Vagina (tissue), 2 donors: ENCODE data around the gene ENTREP1. TPM values are rescaled to one million over a fixed set of nuclear protein-coding genes. Genes with fewer than 3 reads are reported as not detected.

Experiments used
- DNase-seq, 2 donors: peaks; one replicate each; pipeline ENCODE4 v3.0.0-alpha.2; 2017; ENCODE audit errors: extremely low spot score in 2 of 2
- H3K27ac ChIP-seq: fragments of 200-600 bp; sonication (generic); one replicate; pipeline ENCODE4 v1.5.1; 2019
- H3K27me3 ChIP-seq: fragments of 200-600 bp; sonication (generic); one replicate; pipeline ENCODE4 v1.5.1; 2019
- H3K36me3 ChIP-seq, 2 donors: fragments of 200-600 bp; sonication (generic); one replicate each; pipeline ENCODE4 v1.5.1; 2017 to 2019
- H3K4me1 ChIP-seq: fragments of 200-600 bp; sonication (generic); one replicate; pipeline ENCODE4 v1.5.1; 2019
- H3K4me3 ChIP-seq, 2 donors: fragments of 200-600 bp; sonication (generic); 1 replicate in 1 of 2; 2 replicates in 1 of 2; pipeline ENCODE4 v1.5.1; 2016 to 2019
- H3K9me3 ChIP-seq: fragments of 200-600 bp; sonication (generic); one replicate; pipeline ENCODE4 v1.5.1; 2019
- POLR2A ChIP-seq, 2 donors: fragments of 450-650 bp; IDR thresholded peaks; one replicate each; pipeline ENCODE4 v1.6.1; 2017; ENCODE audit warnings: antibody characterized with exemption in 2 of 2, mild to moderate bottlenecking in 2 of 2, moderate library complexity in 2 of 2
- POLR2AphosphoS5 ChIP-seq, 2 donors: sonication (generic); formaldehyde crosslinking; IDR thresholded peaks; one replicate each; pipeline ENCODE4 v1.9.0; 2017; ENCODE audit warnings: antibody characterized with exemption in 2 of 2, mild to moderate bottlenecking in 2 of 2, low read depth in 1 of 2; ENCODE audit not compliant: insufficient read depth in 1 of 2
- intact Hi-C: fragments of 100-400 bp; cut with DNase I; formaldehyde crosslinking; loops from one replicate; pipeline ENCODE4 v1.15.1; 2023
- total RNA-seq: library from RNA; depleted of rRNA; stranded (reverse); fragments of >200 nt; gene quantifications from one replicate; pipeline ENCODE4 v1.2.3, GENCODE V29; 2016
- TF ChIP-seq, protein P1 (sequence below), 3 experiments: fragments of 450-650 bp in 2 of 3; fragments of 200-600 bp in 1 of 3; sonication (generic) in 1 of 3; IDR thresholded peaks; one replicate each; pipeline ENCODE4 v1.5.1; 2017 to 2019; ENCODE audit warnings: antibody characterized with exemption in 3 of 3, mild to moderate bottlenecking in 2 of 3, moderate library complexity in 2 of 3

The ENTREP1 gene
- total RNA-seq, 1 donor from 2014 or later: 12.5 TPM

DNA sequence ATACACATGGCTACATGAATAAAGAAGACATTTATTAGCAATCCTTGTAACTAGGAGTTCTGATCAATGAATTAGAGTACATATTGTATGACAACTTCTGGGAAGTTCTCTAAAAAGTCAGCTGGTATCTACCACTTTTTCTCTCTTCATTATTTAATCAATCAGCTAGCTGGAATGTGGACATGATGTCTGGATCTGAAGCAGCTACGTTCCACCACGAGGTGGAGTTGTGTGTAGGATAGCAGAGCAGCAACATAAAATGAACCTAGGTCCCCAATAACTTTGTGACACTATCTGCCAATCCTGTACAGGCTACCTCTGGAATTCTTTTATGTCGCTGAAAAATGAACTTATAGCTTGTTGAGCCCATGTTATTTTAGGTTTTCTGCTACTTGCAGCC lies 32.9 kb upstream of the ENTREP1 start:
- intact Hi-C loops: no loop called here
- Histone ChIP-seq H3K27ac (no peak overlapping the region), H3K9me3 (no peaks in the 10 kb centered on the region), H3K36me3 (no peaks in the 10 kb centered on the region), H3K4me1 (no peaks in the 10 kb centered on the region), H3K4me3 (no peak overlapping the region), H3K27me3 (no peaks in the 10 kb centered on the region)
- no peak for DNase-seq
- no peak for TF ChIP-seq POLR2A (IDR thresholded peaks at IDR 0.05)
- TF ChIP-seq, protein P1, sequence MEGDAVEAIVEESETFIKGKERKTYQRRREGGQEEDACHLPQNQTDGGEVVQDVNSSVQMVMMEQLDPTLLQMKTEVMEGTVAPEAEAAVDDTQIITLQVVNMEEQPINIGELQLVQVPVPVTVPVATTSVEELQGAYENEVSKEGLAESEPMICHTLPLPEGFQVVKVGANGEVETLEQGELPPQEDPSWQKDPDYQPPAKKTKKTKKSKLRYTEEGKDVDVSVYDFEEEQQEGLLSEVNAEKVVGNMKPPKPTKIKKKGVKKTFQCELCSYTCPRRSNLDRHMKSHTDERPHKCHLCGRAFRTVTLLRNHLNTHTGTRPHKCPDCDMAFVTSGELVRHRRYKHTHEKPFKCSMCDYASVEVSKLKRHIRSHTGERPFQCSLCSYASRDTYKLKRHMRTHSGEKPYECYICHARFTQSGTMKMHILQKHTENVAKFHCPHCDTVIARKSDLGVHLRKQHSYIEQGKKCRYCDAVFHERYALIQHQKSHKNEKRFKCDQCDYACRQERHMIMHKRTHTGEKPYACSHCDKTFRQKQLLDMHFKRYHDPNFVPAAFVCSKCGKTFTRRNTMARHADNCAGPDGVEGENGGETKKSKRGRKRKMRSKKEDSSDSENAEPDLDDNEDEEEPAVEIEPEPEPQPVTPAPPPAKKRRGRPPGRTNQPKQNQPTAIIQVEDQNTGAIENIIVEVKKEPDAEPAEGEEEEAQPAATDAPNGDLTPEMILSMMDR (IDR thresholded peaks at IDR 0.05): no peak
- no peak for TF ChIP-seq POLR2AphosphoS5 (IDR thresholded peaks at IDR 0.05; ENCODE audit: insufficient read depth in 1 of 2, low read depth in 1 of 2)

DNA sequence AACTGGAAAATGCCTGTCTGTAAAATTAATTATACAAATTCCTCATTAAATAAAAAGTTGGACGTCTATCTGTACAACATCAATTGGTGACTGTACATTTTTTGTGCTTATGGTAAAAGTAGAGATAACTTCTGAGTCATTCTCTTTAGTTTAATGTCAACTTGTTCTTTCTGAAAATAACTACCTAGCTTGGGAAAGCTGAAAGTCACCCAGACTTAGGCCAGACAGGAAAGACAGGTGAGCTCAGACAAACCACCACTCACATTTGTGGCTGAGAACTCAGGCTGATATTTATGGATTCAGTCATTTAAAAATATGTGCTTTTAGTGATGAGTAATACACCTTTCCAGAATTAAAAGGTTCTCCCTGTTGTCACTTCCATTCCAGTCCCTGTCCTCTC lies 31.9 kb upstream of the ENTREP1 start:
- TF ChIP-seq, protein P1 (IDR thresholded peaks at IDR 0.05): no peak
- TF ChIP-seq POLR2A (IDR thresholded peaks at IDR 0.05) (no peak), POLR2AphosphoS5 (IDR thresholded peaks at IDR 0.05; ENCODE audit: insufficient read depth in 1 of 2, low read depth in 1 of 2) (no peak)
- no peak overlapping the region for H3K4me3 ChIP-seq
- no peaks in the 10 kb centered on the region for H3K27me3 ChIP-seq
- DNase-seq: no peak
- H3K27ac ChIP-seq: no peak overlapping the region
- intact Hi-C loops: no loop called here
- H3K4me1 ChIP-seq: no peaks in the 10 kb centered on the region
- H3K9me3 ChIP-seq: no peaks in the 10 kb centered on the region
- H3K36me3 ChIP-seq: no peaks in the 10 kb centered on the region

DNA sequence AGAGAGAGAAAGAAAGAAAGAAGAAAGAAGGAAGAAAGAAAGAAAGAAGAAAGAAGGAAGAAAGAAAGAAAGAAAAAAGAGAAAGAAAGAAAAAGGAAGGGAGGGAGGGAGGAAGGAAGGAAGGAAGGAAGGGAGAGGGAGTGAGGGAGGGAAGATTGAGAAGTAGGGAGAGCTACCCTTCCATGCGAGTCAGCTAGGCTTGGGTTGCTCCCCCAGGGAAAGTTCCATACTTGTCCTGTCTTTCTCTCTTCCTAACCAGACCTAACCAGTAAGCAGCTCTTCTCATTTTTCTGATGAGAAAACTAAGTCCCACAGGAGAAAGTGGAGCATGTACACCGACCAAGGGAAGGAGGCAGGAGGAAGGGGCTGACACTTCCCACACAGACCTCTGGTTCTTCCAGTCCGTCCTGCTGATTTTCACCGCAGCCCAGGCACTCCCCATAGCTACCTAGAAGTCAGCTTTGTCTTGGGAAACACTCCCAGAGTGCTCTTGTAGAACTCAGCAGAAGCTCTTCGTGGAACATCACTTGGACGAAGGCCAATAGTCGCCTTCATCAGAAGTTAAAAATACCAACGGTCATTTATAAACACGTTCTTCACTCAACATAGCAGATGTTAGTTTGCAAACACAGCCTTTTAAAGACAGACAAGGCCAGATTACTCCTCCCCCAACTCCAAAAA lies 29.0 kb upstream of the ENTREP1 start:
- H3K4me1 ChIP-seq: no peaks in the 10 kb centered on the region
- TF ChIP-seq POLR2AphosphoS5 (IDR thresholded peaks at IDR 0.05; ENCODE audit: insufficient read depth in 1 of 2, low read depth in 1 of 2) (no peak), POLR2A (IDR thresholded peaks at IDR 0.05) (no peak)
- TF ChIP-seq, protein P1 (IDR thresholded peaks at IDR 0.05): no peak
- H3K36me3 ChIP-seq: no peaks in the 10 kb centered on the region
- no peak overlapping the region for H3K4me3 ChIP-seq
- H3K9me3 ChIP-seq: no peaks in the 10 kb centered on the region
- DNase-seq: peak in 1 of 2 donors; percentile 31
- no peak overlapping the region for H3K27ac ChIP-seq
- no peaks in the 10 kb centered on the region for H3K27me3 ChIP-seq
- intact Hi-C loops: no loop called here

GRCh38 chr9:69297300-69297980 lies 27.6 kb upstream of the ENTREP1 start:
- no peak overlapping the region for H3K27ac ChIP-seq

More at GRCh38 chr9:69297300-69297980, 27.6 kb upstream of the ENTREP1 start:
- Histone ChIP-seq H3K36me3 (no peaks in the 10 kb centered on the region), H3K4me3 (no peak overlapping the region), H3K9me3 (no peaks in the 10 kb centered on the region), H3K27me3 (no peaks in the 10 kb centered on the region), H3K4me1 (no peaks in the 10 kb centered on the region)
- peak in 1 of 2 donors; percentile 7 for DNase-seq
- intact Hi-C loops: no loop called here
- TF ChIP-seq POLR2AphosphoS5 (IDR thresholded peaks at IDR 0.05; ENCODE audit: insufficient read depth in 1 of 2, low read depth in 1 of 2) (no peak), POLR2A (IDR thresholded peaks at IDR 0.05) (no peak)
- TF ChIP-seq, protein P1 (IDR thresholded peaks at IDR 0.05): no peak
